ENCODE measurements around the gene SLU7.

Gene SLU7

GRCh38 chr5:160448886-160449285 lies 30.0 kb upstream of the SLU7 start:
- Mint-ChIP-seq H3K4me3 (no peak overlapping the region), H3K27ac (no peak overlapping the region), H3K4me1 (no peaks in the 10 kb centered on the region), H3K36me3 (ENCODE audit: low read depth) (no peaks in the 10 kb centered on the region), H3K27me3 (ENCODE audit: low read depth) (peaks cover 10% of the 10 kb centered on the region), H3K9me3 (peaks cover 10% of the 10 kb centered on the region)
- no peak for TF ChIP-seq CTCF (IDR thresholded peaks at IDR 0.05; ENCODE audit: unreplicated experiment in 3 of 3)

- Mint-ChIP-seq H3K27me3 (ENCODE audit: low read depth) (peaks cover 11% of the 10 kb centered on the region), H3K4me3 (no peak overlapping the region), H3K36me3 (ENCODE audit: low read depth) (no peaks in the 10 kb centered on the region), H3K27ac (no peak overlapping the region), H3K9me3 (peaks cover 10% of the 10 kb centered on the region), H3K4me1 (no peaks in the 10 kb centered on the region)
- no peak for TF ChIP-seq CTCF (IDR thresholded peaks at IDR 0.05; ENCODE audit: unreplicated experiment in 3 of 3)
These were observed 26.9 kb upstream of the SLU7 start for GRCh38 chr5:160445751-160446150.

GRCh38 chr5:160445132-160445531 lies 26.3 kb upstream of the SLU7 start:
- H3K27me3 Mint-ChIP-seq (ENCODE audit: low read depth) = peaks cover 12% of the 10 kb centered on the region
- TF ChIP-seq CTCF (IDR thresholded peaks at IDR 0.05; ENCODE audit: unreplicated experiment in 3 of 3) = no peak
- no peaks in the 10 kb centered on the region for H3K36me3 Mint-ChIP-seq (ENCODE audit: low read depth)
- H3K9me3 Mint-ChIP-seq = peaks cover 10% of the 10 kb centered on the region
- no peak overlapping the region for H3K4me3 Mint-ChIP-seq
- no peak overlapping the region for H3K27ac Mint-ChIP-seq
- no peaks in the 10 kb centered on the region for H3K4me1 Mint-ChIP-seq

- no peak for TF ChIP-seq CTCF (IDR thresholded peaks at IDR 0.05; ENCODE audit: unreplicated experiment in 3 of 3)
- Mint-ChIP-seq H3K4me3 (no peak overlapping the region), H3K9me3 (peaks cover 8% of the 10 kb centered on the region), H3K36me3 (ENCODE audit: low read depth) (no peaks in the 10 kb centered on the region), H3K27me3 (ENCODE audit: low read depth) (peaks cover 12% of the 10 kb centered on the region), H3K4me1 (no peaks in the 10 kb centered on the region), H3K27ac (no peak overlapping the region)
These were observed 25.5 kb upstream of the SLU7 start for GRCh38 chr5:160444407-160444806.

GRCh38 chr5:160442824-160443431 lies 24.0 kb upstream of the SLU7 start:
- Mint-ChIP-seq H3K4me3 (no peak overlapping the region), H3K27me3 (ENCODE audit: low read depth) (peaks cover 21% of the 10 kb centered on the region), H3K36me3 (ENCODE audit: low read depth) (no peaks in the 10 kb centered on the region), H3K27ac (no peak overlapping the region), H3K4me1 (peaks cover 10% of the 10 kb centered on the region), H3K9me3 (peaks cover 4% of the 10 kb centered on the region)
- TF ChIP-seq CTCF (IDR thresholded peaks at IDR 0.05; ENCODE audit: unreplicated experiment in 3 of 3) = no peak

GRCh38 chr5:160441311-160441781 lies 22.5 kb upstream of the SLU7 start:
- H3K27me3 Mint-ChIP-seq (ENCODE audit: low read depth) = peaks cover 19% of the 10 kb centered on the region
- H3K36me3 Mint-ChIP-seq (ENCODE audit: low read depth) = no peaks in the 10 kb centered on the region
- no peak for TF ChIP-seq CTCF (IDR thresholded peaks at IDR 0.05; ENCODE audit: unreplicated experiment in 3 of 3)
- no peak overlapping the region for H3K27ac Mint-ChIP-seq
- peaks cover 10% of the 10 kb centered on the region for H3K4me1 Mint-ChIP-seq
- H3K9me3 Mint-ChIP-seq = no peaks in the 10 kb centered on the region
- H3K4me3 Mint-ChIP-seq = no peak overlapping the region
